Keratinocyte (primary cell): ENCODE measurements around the gene HDAC7.

Experiments used
- EZH2 ChIP-seq: IDR thresholded peaks from one replicate; pipeline ENCODE4 v1.6.1; 2012; ENCODE audit warnings: inconsistent platforms, mild to moderate bottlenecking, low read length, moderate library complexity
- TF ChIP-seq, protein P1 (sequence below), 3 experiments: IDR thresholded peaks in 1 of 3; conservative IDR thresholded peaks in 1 of 3; optimal IDR thresholded peaks in 1 of 3; 2 replicates in 2 of 3; 3 replicates in 1 of 3; pipeline versions ENCODE3 to v1.5.1; 2011; ENCODE audit warnings: low read length in 3 of 3, mild to moderate bottlenecking in 3 of 3, moderate library complexity in 2 of 3, control low read depth in 1 of 3, inconsistent platforms in 1 of 3; ENCODE audit not compliant: insufficient read depth in 2 of 3; ENCODE audit errors: extremely low read depth in 1 of 3

DNA sequence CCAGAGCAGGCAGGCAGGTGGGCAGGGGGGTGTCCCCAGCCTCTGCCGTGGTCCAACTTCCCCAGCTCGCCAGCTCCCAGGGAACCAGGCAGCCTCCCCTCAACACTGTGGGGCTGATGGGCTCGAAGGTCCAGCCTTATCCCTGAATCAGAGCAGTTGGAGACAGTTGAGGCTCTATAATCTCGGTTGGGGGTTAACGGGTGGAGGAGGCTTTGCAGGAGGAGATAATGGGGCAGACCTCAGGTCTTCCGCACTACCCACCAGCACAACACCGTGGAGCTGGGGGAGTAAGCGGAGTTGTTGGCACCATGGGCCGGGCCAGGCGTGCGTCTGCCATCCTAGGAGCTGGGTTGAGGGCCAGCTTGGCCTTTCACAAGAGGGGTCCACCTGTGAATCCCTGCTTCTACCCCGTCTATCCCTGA lies 13.9 kb upstream of the HDAC7 start:
- no peak for TF ChIP-seq EZH2
- TF ChIP-seq, protein P1, sequence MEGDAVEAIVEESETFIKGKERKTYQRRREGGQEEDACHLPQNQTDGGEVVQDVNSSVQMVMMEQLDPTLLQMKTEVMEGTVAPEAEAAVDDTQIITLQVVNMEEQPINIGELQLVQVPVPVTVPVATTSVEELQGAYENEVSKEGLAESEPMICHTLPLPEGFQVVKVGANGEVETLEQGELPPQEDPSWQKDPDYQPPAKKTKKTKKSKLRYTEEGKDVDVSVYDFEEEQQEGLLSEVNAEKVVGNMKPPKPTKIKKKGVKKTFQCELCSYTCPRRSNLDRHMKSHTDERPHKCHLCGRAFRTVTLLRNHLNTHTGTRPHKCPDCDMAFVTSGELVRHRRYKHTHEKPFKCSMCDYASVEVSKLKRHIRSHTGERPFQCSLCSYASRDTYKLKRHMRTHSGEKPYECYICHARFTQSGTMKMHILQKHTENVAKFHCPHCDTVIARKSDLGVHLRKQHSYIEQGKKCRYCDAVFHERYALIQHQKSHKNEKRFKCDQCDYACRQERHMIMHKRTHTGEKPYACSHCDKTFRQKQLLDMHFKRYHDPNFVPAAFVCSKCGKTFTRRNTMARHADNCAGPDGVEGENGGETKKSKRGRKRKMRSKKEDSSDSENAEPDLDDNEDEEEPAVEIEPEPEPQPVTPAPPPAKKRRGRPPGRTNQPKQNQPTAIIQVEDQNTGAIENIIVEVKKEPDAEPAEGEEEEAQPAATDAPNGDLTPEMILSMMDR (optimal IDR thresholded peaks at IDR 0.05 in 1 of 3, IDR thresholded peaks at IDR 0.05 in 1 of 3, conservative IDR thresholded peaks at IDR 0.05 in 1 of 3; ENCODE audit: extremely low read depth in 1 of 3, insufficient read depth in 2 of 3, low read length in 3 of 3), result no peak
